HTR-8/SVneo (cell line): ENCODE data around the gene FBXW11.
A peak's percentile ranks its signal among the peaks of the same experiment; 100 is the strongest.
"Not testable (repeated sequence)": the region's sequence is repeated elsewhere in the genome, so short reads cannot be mapped to it uniquely, and the experiment has no call there.

ENCODE experiments used
- DNase-seq: peaks from one replicate; pipeline ENCODE4 v3.0.0; 2011; ENCODE audit warnings: low spot score, mixed read lengths; ENCODE audit not compliant: insufficient read length
- FAIRE-seq: peaks from 2 replicates; lab custom pipeline; 2011; peaks lifted over from hg19 to GRCh38; lab: Jason Lieb, UNC

The FBXW11 gene

DNA sequence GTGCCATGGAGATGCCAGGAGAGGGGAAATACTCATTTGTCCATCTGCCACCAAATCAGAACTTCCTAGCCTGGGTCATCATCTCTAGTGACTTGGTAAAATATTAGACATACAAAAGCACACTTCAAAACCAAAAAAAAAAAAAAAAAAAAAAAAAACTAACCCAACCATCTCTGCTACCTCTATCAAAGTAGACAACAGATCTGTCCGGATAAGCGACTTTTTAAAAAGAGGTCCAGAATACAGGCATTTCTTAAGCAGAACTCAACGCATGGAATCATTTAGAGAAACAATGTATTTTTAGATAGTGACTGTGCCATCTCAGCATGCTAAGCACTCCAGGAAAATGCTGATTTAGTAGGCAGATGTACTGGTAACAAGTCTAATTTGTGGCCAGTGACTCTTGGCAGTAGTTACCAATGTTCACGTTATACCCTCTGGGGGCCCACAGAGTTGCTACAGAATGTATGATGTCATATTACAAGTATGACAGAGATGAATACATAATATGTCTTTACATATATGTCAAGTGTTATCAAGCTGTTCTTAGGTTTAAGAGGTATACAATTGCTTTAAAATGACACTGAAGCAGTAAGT is 113.0 kb downstream of the FBXW11 start:
- no peak for FAIRE-seq
- DNase-seq = no peak

DNA sequence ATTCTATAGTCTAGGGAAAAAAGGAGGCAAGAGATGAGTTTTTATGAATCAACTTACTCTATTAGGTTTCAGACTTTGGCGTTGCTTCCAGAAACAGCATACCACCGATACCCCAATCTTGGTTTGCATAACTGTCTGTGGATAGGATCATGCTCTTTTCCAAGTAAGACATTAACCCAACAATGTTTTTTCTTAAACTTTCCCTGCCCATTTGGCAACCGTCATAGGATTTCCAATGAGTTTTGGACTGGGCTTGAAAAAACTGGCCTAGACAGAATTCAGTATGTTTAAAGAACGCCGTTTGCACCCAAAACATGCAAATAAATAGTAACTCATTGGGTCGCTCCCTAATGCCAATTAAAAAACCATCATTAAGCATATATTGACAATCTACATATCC is 114.8 kb downstream of the FBXW11 start:
- FAIRE-seq (no peak), DNase-seq (no peak)

DNA sequence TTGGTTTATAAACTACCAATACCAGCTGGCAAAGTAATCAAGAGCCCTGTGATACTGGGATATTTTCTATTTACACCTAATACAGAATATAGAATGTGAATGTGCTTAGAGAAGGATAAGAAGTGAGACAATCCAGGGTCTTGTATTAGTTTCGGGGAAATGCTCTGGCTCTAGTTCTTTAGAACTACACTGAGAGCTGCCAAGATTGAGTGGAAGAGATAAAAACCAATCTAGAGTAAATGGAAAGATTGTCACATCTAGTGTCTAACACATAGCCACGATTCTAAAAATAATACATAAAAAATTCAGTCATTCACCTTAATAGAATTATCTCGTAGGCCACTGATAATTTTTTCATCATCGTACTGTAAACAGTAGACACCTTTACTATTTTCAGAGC is 115.3 kb downstream of the FBXW11 start:
- no peak for FAIRE-seq

DNA sequence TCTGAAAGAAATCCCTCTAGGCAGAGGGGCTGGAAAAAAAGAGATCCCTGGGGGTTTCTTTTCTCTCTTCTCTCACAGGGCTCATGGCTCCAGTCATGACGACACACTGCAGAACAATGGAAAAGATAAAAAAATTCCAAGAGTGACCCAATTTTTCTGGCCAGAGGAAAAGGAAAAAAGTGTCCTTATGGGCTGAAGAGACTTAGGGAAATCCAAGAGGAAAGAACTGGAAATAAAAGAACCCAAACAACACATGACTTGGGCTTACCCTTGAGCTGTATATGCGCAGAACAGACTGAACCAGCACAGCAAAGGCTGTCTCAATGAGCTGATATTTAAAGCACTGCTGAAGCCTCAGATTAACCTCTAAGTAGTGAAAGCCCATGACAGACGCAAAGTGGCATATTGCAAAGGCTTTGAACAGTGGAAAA is 118.4 kb downstream of the FBXW11 start:
- no peak for FAIRE-seq

More for the DNA sequence above, 115.3 kb downstream of the FBXW11 start:
- no peak for DNase-seq

DNA sequence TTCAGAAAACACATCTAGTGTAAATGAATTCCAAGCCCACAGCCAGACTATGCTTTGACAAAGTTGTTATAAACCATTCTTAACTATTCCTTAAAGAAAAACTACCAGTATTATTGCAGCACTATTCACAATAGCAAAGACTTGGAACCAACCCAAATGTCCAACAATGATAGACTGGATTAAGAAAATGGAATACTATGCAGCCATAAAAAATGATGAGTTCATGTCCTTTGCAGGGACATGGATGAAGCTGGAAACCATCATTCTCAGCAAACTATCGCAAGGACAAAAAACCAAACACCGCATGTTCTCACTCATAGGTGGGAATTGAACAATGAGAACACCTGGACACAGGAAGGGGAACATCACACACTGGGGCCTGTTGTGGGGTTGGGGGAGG is 120.4 kb downstream of the FBXW11 start:
- not testable (repeated sequence) for FAIRE-seq

More for the DNA sequence above, 118.4 kb downstream of the FBXW11 start:
- no peak for DNase-seq

DNA sequence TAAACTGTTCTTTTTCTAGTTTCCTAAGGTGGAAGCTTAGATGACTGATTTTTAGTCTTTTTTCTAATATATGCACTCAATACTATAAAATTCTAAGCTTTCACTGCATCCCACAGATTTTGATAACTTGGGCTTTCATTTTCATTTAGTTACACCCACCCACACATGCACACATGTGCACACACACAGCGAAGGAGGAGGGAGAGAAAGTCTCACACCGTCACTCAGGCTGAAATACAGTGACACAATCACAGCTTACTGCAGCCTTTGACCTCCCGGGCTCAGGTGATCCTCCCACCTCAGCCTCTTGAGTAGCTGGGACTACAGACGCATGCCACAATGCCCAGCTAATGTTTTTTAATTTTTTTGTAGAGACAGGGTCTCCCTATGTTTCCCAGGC is 124.3 kb downstream of the FBXW11 start:
- FAIRE-seq = no peak

More for the DNA sequence above, 120.4 kb downstream of the FBXW11 start:
- DNase-seq = not testable (repeated sequence)

DNA sequence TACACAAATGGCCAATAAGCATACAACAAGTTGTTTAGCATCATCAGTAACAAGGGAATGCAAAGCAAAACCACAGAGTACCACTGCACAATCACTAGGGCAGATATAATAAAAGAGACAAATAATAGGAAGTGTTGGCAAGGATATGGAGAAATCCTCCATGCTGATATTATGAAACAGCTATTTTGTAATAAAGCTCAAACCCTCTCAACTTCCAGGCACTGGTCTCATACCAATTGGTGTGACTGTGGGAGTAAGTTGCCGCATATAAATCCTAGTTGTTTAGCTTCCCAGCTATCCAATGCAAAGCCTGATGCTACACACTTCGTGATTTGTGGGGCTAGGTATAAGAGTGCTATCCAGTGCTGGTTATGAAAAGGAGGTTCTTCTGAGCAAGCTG is 132.2 kb downstream of the FBXW11 start:
- no peak for DNase-seq
- no peak for FAIRE-seq

More for the DNA sequence above, 124.3 kb downstream of the FBXW11 start:
- DNase-seq = no peak

DNA sequence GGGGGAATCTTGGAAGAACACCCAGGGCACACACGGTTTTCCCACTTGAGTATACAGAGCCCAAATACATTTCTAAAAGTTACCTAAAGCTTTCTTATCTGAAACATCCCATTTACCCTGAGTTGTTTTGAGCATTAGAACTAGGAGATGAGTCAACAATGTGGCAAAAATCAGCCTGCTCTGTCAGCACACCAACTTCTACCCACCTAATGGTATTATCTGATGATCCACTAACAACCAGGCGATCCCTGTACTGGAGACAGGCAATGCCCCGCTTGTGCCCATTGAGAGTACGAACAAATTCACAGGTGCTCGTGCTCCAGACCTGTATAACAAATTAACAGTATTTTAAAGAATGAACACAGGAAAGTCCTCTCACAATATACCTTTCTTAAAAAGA is 133.8 kb downstream of the FBXW11 start:
- DNase-seq = no peak
- FAIRE-seq = no peak

DNA sequence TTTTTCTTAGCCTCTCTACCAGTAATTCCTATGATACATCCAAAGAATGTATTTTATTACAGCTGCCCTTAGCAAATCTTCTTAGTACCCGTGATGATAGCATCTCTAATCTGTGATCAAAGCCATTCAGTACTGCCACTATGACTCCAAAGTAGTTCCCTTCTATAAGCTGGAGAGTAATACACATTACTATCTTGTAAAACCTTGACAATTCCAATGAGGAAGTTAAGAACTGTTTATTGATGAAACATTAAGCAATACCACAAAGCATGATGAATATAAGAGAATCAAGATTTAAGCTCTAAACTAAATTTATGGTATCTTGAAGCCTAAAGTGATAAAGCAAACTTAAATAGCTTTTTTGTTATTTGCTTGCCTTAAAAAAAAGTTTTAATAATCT is 134.7 kb downstream of the FBXW11 start:
- DNase-seq (no peak), FAIRE-seq (no peak)

DNA sequence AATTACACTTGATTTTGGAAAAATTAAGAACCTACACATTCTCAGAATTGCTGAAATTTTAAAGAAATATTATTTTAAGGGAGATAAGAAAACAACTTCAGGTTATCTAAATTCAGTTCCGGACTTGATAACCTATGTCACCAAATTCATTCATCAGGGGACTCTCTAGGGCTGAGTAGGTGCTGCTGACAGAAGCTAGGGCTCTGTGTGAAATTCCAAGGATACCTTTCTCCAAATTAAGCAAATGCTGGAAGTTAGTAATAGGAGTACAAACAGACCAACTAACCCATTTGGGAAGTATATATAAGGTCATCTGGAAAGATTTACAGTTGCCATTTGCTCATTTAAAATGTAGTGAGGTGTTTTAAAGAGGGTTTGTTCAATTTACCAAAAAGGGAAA is 136.5 kb downstream of the FBXW11 start:
- no peak for FAIRE-seq
- no peak for DNase-seq

DNA sequence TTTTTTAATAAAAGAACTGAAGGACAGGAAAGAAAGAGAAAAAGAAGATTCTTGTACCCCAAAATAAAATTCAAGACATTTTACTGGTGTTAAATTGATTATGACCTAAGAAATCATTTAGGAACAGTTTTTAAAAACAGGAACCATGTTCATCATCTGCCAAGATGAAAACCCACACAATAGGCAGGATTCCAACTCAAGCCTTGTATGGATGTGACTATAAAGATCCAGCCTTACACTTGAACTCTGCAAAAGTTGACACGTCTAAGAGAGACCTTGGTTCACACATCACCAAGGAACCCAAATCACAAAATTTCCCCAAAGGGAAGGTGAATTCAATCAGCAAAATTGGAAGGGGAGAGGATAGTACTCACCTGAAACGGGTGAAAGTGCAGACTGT is 138.2 kb downstream of the FBXW11 start:
- FAIRE-seq = no peak
- DNase-seq = no peak

DNA sequence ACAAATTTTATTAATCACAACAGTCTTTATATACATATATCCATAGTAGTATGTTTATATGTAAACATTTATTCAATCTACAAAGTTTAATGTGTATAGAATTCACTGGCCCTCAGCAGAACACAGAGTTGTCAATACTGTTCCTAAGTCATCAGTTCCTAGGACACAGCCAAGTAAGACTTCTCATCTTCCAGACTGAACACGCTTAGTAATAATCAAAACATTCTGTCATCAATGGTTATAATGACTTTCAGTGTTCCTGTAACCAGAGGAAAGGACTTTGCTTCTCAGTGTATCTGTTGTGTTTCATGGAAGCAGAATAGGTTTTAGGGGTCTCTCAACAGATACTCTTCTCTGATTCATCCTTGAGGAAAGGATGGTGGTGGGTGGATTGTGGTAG is 138.7 kb downstream of the FBXW11 start:
- DNase-seq (no peak), FAIRE-seq (no peak)

DNA sequence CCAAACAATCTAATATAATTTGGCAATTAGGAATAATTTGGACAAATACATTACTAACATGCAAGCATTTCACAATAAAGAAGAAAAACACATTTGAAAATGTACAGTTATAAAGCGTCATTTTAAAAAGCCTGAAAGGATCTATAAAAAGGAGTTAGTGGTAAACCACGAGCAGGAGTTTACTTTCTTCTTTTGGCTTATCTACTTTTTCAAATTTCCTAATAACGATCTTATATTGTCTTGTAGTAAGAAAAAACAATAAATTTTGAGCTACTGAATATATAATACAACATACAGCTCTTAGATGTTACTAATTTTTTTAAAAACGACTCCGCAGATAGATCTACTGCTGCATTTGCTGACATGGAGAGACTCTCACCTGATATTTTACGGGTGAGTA is 141.0 kb downstream of the FBXW11 start:
- no peak for DNase-seq
- FAIRE-seq = no peak

DNA sequence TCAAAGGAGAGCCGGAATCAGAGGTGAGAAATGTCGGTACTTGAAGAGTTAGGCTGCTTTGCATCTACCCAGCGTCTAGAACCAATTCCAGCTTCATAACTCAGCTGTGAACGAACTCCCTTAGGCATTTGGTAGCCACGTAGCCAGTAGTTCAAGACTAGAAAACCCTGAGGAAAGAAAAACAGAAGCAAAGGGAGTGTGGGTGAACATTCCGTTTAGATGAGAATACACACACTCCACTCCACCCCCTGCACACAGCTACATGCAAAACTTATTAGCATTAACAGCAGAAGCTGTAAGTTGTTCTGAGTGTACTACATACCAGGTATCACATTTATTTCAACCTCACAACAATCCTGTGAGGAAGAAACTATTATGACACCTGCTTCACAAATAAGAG is 142.5 kb downstream of the FBXW11 start:
- peak; percentile 79 for FAIRE-seq

DNA sequence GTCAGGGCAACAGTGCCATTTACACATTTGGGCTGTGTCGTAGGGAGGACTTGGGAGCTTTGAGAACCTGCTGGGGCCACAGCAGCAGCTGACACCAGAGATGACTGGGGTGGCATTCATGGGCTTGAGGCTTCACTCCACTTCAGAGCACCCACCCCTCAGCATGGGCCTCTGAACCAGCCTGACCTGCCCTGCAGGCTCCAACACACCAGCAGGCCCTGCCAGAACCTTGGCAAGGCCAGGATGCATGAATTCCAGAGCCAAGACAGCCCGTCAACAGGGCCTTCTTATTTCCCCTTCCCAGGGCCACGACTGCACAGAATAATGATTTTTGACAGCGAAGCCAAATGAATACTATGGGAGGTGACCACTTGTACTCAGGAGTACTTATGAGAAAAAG is 143.8 kb downstream of the FBXW11 start:
- DNase-seq (no peak), FAIRE-seq (no peak)

More for the DNA sequence above, 142.5 kb downstream of the FBXW11 start:
- DNase-seq = peak; percentile 23

DNA sequence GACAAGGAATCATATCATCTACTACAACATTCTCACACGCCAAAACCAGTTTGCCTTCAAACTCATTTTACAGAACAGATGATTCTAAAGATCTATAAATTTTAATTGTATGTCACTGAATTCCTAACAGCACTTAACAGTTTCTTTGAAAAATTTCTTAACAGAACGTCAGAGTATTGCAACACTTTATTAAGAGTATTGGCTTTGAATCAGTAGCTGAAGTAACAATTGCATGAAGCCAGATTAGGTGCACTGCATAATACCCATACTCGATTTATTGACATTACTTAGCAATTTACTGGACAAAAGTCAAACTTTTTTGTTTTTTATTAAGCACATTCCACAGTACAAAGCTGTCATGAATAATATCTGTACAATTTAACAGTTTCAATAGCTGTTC is 145.1 kb downstream of the FBXW11 start:
- DNase-seq (no peak), FAIRE-seq (no peak)

DNA sequence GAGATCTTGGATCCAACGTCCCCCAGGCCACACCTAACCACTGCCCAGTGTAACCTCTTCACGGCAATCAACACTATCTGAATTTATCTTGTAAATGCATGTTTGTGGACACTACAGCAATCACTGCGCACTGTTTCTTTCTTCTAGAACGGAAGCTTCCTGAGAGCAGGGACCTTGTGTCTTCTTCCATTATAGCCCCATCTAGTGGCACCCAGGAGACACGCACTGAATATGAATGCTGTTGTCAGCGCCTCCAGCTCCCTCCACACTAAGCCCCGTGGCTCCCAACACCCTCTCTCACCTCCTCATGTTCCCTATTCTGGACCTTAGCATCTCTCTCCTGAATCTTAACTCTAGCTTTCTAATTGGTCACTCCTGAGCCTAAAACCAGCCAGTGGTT is 148.1 kb downstream of the FBXW11 start:
- FAIRE-seq (no peak), DNase-seq (no peak)

DNA sequence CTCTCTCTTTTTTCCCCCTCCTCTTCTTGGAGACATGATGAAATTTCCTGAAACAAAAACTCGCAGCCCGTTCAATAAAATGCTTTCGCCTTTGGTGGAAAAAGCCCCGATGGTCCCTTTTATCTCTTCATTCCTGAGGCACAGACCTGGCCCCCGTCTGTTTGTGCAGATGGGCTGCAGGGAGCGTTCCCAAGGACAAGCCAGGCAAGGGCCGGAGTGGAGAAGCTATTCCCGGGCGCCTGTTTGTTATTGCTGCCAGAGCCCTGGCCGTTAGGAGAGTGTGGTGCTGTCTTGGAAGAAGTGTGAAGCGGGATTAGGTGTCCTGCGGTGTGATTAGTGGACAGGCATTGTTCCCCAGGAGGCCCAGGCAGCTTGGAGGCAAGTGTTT is 149.0 kb downstream of the FBXW11 start:
- no peak for FAIRE-seq
- no peak for DNase-seq

DNA sequence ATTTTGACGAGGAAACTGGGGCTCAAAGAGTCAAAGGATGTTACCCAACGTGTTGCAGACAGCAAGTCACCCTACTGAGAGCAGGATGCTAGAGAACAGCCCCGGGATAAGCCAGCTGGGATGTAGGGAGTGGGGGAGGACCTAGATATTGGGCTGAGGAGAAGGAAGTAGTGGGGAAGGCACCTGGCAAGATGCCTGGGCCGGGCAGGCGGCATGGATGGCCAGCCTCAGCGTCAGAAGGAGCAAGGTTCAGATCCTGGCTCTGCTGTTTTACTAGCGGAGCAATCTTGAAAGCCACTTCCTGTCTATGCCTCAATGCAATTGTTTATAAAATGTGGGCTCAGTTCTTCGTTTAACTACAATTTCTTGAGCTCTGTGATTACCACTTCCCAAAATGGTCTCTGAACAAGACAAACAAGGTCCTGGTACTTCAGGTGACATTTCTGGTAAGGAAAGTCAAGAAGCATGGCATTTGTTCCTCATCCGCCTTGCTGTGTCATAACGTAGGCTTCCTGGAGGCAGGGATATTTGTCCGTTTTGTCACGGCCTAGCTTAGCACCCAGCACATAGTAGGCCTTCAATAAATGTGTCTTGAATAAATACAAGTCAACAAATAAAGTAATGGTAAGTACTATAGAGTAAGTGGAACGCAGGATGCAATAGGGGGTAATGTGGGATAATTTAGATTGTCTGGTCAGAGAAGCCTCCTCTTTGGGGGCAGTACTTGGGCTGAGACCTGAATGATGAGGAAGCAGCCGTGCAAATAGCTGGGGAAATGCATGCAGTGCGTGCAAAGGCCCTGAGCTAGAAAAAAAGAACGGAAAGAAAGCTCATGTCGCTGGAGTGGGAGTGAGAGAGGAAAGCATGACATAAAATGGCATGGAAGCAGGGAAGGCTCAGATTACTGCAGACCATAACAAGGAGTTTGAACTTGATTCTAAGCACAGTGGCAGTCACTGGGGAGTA is 150.4 kb downstream of the FBXW11 start:
- DNase-seq (no peak), FAIRE-seq (no peak)

DNA sequence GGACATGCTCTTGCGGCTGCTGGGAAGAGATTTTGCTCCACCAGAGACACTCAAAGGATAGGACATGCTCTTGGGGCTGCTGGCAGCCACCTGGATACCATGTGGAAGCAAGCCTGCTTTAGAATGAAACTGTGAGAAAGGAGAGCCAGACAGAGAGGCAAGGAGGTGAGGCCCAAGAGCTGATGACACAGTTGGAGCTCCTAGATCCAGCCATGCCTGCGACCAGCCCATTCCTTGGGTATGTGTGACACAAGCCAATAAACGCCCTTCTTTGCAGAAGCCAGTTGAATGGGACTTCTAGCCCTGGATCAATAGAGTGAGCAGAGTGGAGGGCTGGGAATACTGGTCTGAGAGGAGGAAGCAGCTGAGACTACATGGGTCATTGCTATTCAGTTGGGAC is 151.2 kb downstream of the FBXW11 start:
- FAIRE-seq = no peak

DNA sequence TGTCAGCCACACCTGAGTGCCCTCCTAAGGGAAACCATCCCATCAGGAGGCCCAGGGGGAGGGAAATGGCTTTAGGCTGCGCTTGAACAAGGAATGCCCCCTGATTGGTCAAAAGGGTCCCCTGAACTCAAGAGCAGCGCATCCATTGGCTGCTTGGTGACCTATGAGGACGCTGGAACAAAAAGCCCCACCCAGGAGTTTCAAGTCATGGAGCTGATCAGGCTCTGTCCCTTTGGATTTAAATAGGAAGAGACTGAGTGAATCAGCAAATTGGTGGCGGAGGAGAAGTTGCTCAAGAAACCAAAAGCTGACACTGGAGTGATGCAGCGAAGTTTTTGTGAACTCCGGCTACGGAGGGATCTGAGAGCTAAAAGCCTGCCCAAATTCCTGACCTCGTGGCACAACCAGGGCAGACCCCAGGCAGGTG is 154.2 kb downstream of the FBXW11 start:
- FAIRE-seq = no peak

More for the DNA sequence above, 151.2 kb downstream of the FBXW11 start:
- no peak for DNase-seq

More for the DNA sequence above, 154.2 kb downstream of the FBXW11 start:
- no peak for DNase-seq
